Activated CD8-positive, alpha-beta memory T cell treated with anti-CD3 and anti-CD28 coated beads, Interleukin-2, amount 10 ng/mL, durations not matched to agents 7 days and 5 days (primary cell): ENCODE measurements around the gene TPRA1. TPM values are rescaled to one million over a fixed set of nuclear protein-coding genes. Genes with fewer than 3 reads are reported as not detected.
"Not testable (repeated sequence)": the region's sequence is repeated elsewhere in the genome, so short reads cannot be mapped to it uniquely, and the experiment has no call there.

ENCODE experiments used
- ATAC-seq: fragments of 150-1000 bp; cut with Tn5 transposase; one replicate; pipeline ENCODE4 v1.10.0; 2021; ENCODE audit warnings: moderate library complexity
- CTCF ChIA-PET: fragments of 350-600 bp; sonication (Branson Sonifier 250); formaldehyde crosslinking; loops from one replicate; lab custom pipeline; 2021; ENCODE audit warnings: antibody characterized with exemption; lab: Charles Lee
- DNase-seq: peaks from one replicate; pipeline ENCODE4 v3.0.0-alpha.2; 2020
- H3K27ac Mint-ChIP-seq: one replicate; pipeline ENCODE4 v1.8.0; 2021; ENCODE audit warnings: mild to moderate bottlenecking, mixed read lengths
- H3K27me3 Mint-ChIP-seq: one replicate; pipeline ENCODE4 v1.8.0; 2021; ENCODE audit warnings: mixed read lengths
- H3K36me3 Mint-ChIP-seq: one replicate; pipeline ENCODE4 v1.8.0; 2021; ENCODE audit warnings: mild to moderate bottlenecking, mixed read lengths
- H3K4me1 Mint-ChIP-seq: one replicate; pipeline ENCODE4 v1.8.0; 2021; ENCODE audit warnings: mixed read lengths
- H3K4me3 Mint-ChIP-seq: one replicate; pipeline ENCODE4 v1.8.0; 2021; ENCODE audit warnings: mild to moderate bottlenecking, moderate library complexity, mixed read lengths
- H3K9me3 Mint-ChIP-seq: one replicate; pipeline ENCODE4 v1.8.0; 2022; ENCODE audit warnings: low read depth, mixed read lengths
- total RNA-seq, 2 experiments: library from RNA; stranded (reverse); gene quantifications; one replicate each; pipeline ENCODE4 v1.2.3, GENCODE V29; 2021

Gene TPRA1
- total RNA-seq, 2 experiments from 2014 or later: 32.8 to 34.5 TPM

- H3K4me1 Mint-ChIP-seq: peaks cover 26% of the 10 kb centered on the region
- DNase-seq (no peak), ATAC-seq (no peak)
- no peak overlapping the region for H3K4me3 Mint-ChIP-seq
- no peaks in the 10 kb centered on the region for H3K9me3 Mint-ChIP-seq
- CTCF ChIA-PET: interaction anchor here (1.1 to 3.1 kb wide), 2 partner anchors 13 to 36 kb away, joined by 4 to 8 read pairs; partner anchors contain the start of gene MCM2
- no peak overlapping the region for H3K27ac Mint-ChIP-seq
- H3K27me3 Mint-ChIP-seq: no peaks in the 10 kb centered on the region
- peaks cover 66% of the 10 kb centered on the region for H3K36me3 Mint-ChIP-seq
Observed at GRCh38 chr3:127611251-127611650, 20.7 kb upstream of the TPRA1 start.

- H3K9me3 Mint-ChIP-seq: no peaks in the 10 kb centered on the region
- H3K36me3 Mint-ChIP-seq: peaks cover 68% of the 10 kb centered on the region
- no peak overlapping the region for H3K27ac Mint-ChIP-seq
- DNase-seq (no peak), ATAC-seq (no peak)
- H3K27me3 Mint-ChIP-seq: no peaks in the 10 kb centered on the region
- CTCF ChIA-PET: interaction anchor here (3.1 kb wide), 1 partner anchor 35 kb away, joined by 8 read pairs; no protein-coding TSS in a partner anchor
- H3K4me1 Mint-ChIP-seq: peaks cover 23% of the 10 kb centered on the region
- H3K4me3 Mint-ChIP-seq: no peak overlapping the region
Observed at GRCh38 chr3:127610105-127610504, 19.6 kb upstream of the TPRA1 start.

GRCh38 chr3:127608362-127608718 lies 17.8 kb upstream of the TPRA1 start:
- no peaks in the 10 kb centered on the region for H3K27me3 Mint-ChIP-seq
- DNase-seq (no peak), ATAC-seq (no peak)
- H3K36me3 Mint-ChIP-seq: peaks cover 79% of the 10 kb centered on the region
- CTCF ChIA-PET: interaction anchor here (1.5 kb wide), 1 partner anchor 33 kb away, joined by 5 read pairs; no protein-coding TSS in a partner anchor
- peaks cover 29% of the 10 kb centered on the region for H3K4me1 Mint-ChIP-seq
- H3K9me3 Mint-ChIP-seq: no peaks in the 10 kb centered on the region
- no peak overlapping the region for H3K27ac Mint-ChIP-seq
- H3K4me3 Mint-ChIP-seq: no peak overlapping the region

GRCh38 chr3:127607675-127608361 lies 17.3 kb upstream of the TPRA1 start:
- no peaks in the 10 kb centered on the region for H3K27me3 Mint-ChIP-seq
- DNase-seq (no peak), ATAC-seq (no peak)
- H3K36me3 Mint-ChIP-seq: peaks cover 78% of the 10 kb centered on the region
- CTCF ChIA-PET: interaction anchor here (1.5 kb wide), 1 partner anchor 33 kb away, joined by 5 read pairs; no protein-coding TSS in a partner anchor
- no peak overlapping the region for H3K4me3 Mint-ChIP-seq
- no peak overlapping the region for H3K27ac Mint-ChIP-seq
- no peaks in the 10 kb centered on the region for H3K9me3 Mint-ChIP-seq
- H3K4me1 Mint-ChIP-seq: peaks cover 32% of the 10 kb centered on the region

GRCh38 chr3:127606981-127607595 lies 16.6 kb upstream of the TPRA1 start:
- CTCF ChIA-PET: interaction anchor here (1.5 kb wide), 1 partner anchor 32 kb away, joined by 5 read pairs; no protein-coding TSS in a partner anchor
- no peak overlapping the region for H3K4me3 Mint-ChIP-seq
- peaks cover 38% of the 10 kb centered on the region for H3K4me1 Mint-ChIP-seq
- no peak overlapping the region for H3K27ac Mint-ChIP-seq
- H3K36me3 Mint-ChIP-seq: peaks cover 79% of the 10 kb centered on the region
- ATAC-seq (no peak), DNase-seq (no peak)
- no peaks in the 10 kb centered on the region for H3K9me3 Mint-ChIP-seq
- H3K27me3 Mint-ChIP-seq: no peaks in the 10 kb centered on the region

GRCh38 chr3:127606086-127606805 lies 15.7 kb upstream of the TPRA1 start:
- H3K36me3 Mint-ChIP-seq: peaks cover 83% of the 10 kb centered on the region
- H3K4me1 Mint-ChIP-seq: peaks cover 45% of the 10 kb centered on the region
- H3K27me3 Mint-ChIP-seq: no peaks in the 10 kb centered on the region
- no peaks in the 10 kb centered on the region for H3K9me3 Mint-ChIP-seq
- CTCF ChIA-PET: interaction anchor here (2.2 kb wide), 1 partner anchor 31 kb away, joined by 9 read pairs; no protein-coding TSS in a partner anchor
- H3K27ac Mint-ChIP-seq: peak overlapping the region; percentile 22
- ATAC-seq (no peak), DNase-seq (no peak)
- H3K4me3 Mint-ChIP-seq: no peak overlapping the region

GRCh38 chr3:127605547-127605946 lies 15.0 kb upstream of the TPRA1 start:
- not testable (repeated sequence) for ATAC-seq, DNase-seq, H3K4me3 Mint-ChIP-seq, H3K27me3 Mint-ChIP-seq, H3K9me3 Mint-ChIP-seq
- CTCF ChIA-PET: interaction anchor here (2.2 kb wide), 1 partner anchor 30 kb away, joined by 9 read pairs; no protein-coding TSS in a partner anchor
- Mint-ChIP-seq H3K36me3 (peaks cover 83% of the 10 kb centered on the region), H3K4me1 (peaks cover 51% of the 10 kb centered on the region), H3K27ac (peak overlapping the region; percentile 20)

- Mint-ChIP-seq H3K4me3 (no peak overlapping the region), H3K36me3 (peaks cover 81% of the 10 kb centered on the region), H3K4me1 (peaks cover 54% of the 10 kb centered on the region)
Observed at GRCh38 chr3:127604546-127605165, 14.1 kb upstream of the TPRA1 start.

GRCh38 chr3:127604035-127604434 lies 13.5 kb upstream of the TPRA1 start:
- CTCF ChIA-PET: no interaction called here
- Mint-ChIP-seq H3K4me1 (peaks cover 58% of the 10 kb centered on the region), H3K9me3 (no peaks in the 10 kb centered on the region), H3K4me3 (no peak overlapping the region), H3K36me3 (peaks cover 84% of the 10 kb centered on the region), H3K27ac (peak overlapping the region; percentile 59), H3K27me3 (no peaks in the 10 kb centered on the region)
- DNase-seq: no peak
- ATAC-seq: peak; percentile 41

More at GRCh38 chr3:127604546-127605165, 14.1 kb upstream of the TPRA1 start:
- no peak for ATAC-seq
- DNase-seq: no peak
- Mint-ChIP-seq H3K9me3 (no peaks in the 10 kb centered on the region), H3K27ac (peak overlapping the region; percentile 59), H3K27me3 (no peaks in the 10 kb centered on the region)
- CTCF ChIA-PET: interaction anchor here (2.2 kb wide), 1 partner anchor 29 kb away, joined by 9 read pairs; no protein-coding TSS in a partner anchor

- ATAC-seq (no peak), DNase-seq (no peak)
- peak overlapping the region; percentile 54 for H3K4me3 Mint-ChIP-seq
- peaks cover 60% of the 10 kb centered on the region for H3K36me3 Mint-ChIP-seq
- no peaks in the 10 kb centered on the region for H3K9me3 Mint-ChIP-seq
- H3K27me3 Mint-ChIP-seq: no peaks in the 10 kb centered on the region
- CTCF ChIA-PET: interaction anchor here (1.6 kb wide), 1 partner anchor 26 kb away, joined by 6 read pairs; no protein-coding TSS in a partner anchor
- peaks cover 63% of the 10 kb centered on the region for H3K4me1 Mint-ChIP-seq
- peak overlapping the region; percentile 44 for H3K27ac Mint-ChIP-seq
Observed at GRCh38 chr3:127600749-127601456, 10.4 kb upstream of the TPRA1 start.

- H3K36me3 Mint-ChIP-seq: peaks cover 43% of the 10 kb centered on the region
Observed at GRCh38 chr3:127598841-127599570, 8.5 kb upstream of the TPRA1 start.

More at GRCh38 chr3:127598841-127599570, 8.5 kb upstream of the TPRA1 start:
- H3K27me3 Mint-ChIP-seq: no peaks in the 10 kb centered on the region
- peak overlapping the region; percentile 86 for H3K4me3 Mint-ChIP-seq
- peak overlapping the region; percentile 91 for H3K27ac Mint-ChIP-seq
- H3K4me1 Mint-ChIP-seq: peaks cover 53% of the 10 kb centered on the region
- H3K9me3 Mint-ChIP-seq: no peaks in the 10 kb centered on the region
- CTCF ChIA-PET: interaction anchor here (0.9 to 3.7 kb wide), 7 partner anchors 24 to 115 kb away, joined by 3 to 31 read pairs (median 4); no protein-coding TSS in a partner anchor
- ATAC-seq (no peak), DNase-seq (no peak)
